HepG2 (cell line): ENCODE results near the gene ANAPC5. TPM values are rescaled to one million over a fixed set of nuclear protein-coding genes. Genes with fewer than 3 reads are reported as not detected.
"Not testable (repeated sequence)": the region's sequence is repeated elsewhere in the genome, so short reads cannot be mapped to it uniquely, and the experiment has no call there.

Source experiments
- ATAC-seq: fragments of 200-7000 bp; cut with Tn5 transposase; 3 replicates; pipeline ENCODE4 v1.9.1; 2020; ENCODE audit warnings: mild to moderate bottlenecking, moderate library complexity
- BruUV-seq: library from RNA; stranded (reverse); fragments of 400-500 nt; replicated peaks from 2 replicates; lab custom pipeline; 2021; lab: Mats Ljungman, UMichigan
- CTCF ChIA-PET: fragments of 300-600 bp; formaldehyde crosslinking; extraction: SDS; loops from one replicate; lab custom pipeline; 2021; ENCODE audit warnings: low total read pairs, inconsistent platforms, low intra/inter-chr PET ratio; lab: Yijun Ruan, JAX
- POLR2A ChIA-PET: fragments of 350-600 bp; sonication (Branson Sonifier 250); formaldehyde crosslinking; loops from one replicate; lab custom pipeline; 2020; ENCODE audit warnings: antibody characterized with exemption, inconsistent platforms; lab: Yijun Ruan, JAX
- DNase-seq: peaks from one replicate; pipeline ENCODE4 v3.0.0-alpha.2; 2015; ENCODE audit warnings: low spot score
- FAIRE-seq: peaks from 3 replicates; lab custom pipeline; 2011; peaks lifted over from hg19 to GRCh38; lab: Jason Lieb, UNC
- H2AFZ ChIP-seq: one replicate; pipeline ENCODE4 v1.6.1; 2011; ENCODE audit warnings: low read length, inconsistent platforms
- H3K27ac ChIP-seq: fragments of 300-600 bp; 3 replicates; pipeline ENCODE4 v1.8.0; 2011; ENCODE audit warnings: mixed run types, mild to moderate bottlenecking, mixed read lengths, low read length, inconsistent platforms; ENCODE audit not compliant: insufficient read depth; ENCODE audit errors: extremely low read length
- H3K27me3 ChIP-seq, 2 experiments: fragments of 200-600 bp in 1 of 2; 2 replicates in 1 of 2; 3 replicates in 1 of 2; pipeline versions ENCODE4 v1.6.0 to v1.8.0; 2011; ENCODE audit warnings: low read length in 2 of 2, mild to moderate bottlenecking in 2 of 2, moderate library complexity in 2 of 2, inconsistent platforms in 1 of 2; ENCODE audit not compliant: insufficient read depth in 2 of 2, control insufficient read depth in 1 of 2
- H3K36me3 ChIP-seq, 2 experiments: fragments of 200-600 bp in 1 of 2; replicated peaks in 1 of 2; 2 replicates in 1 of 2; 3 replicates in 1 of 2; pipeline versions ENCODE4 v1.5.1 to v1.8.0; 2011; ENCODE audit warnings: low read length in 2 of 2, inconsistent platforms in 1 of 2; ENCODE audit not compliant: insufficient read depth in 2 of 2, control insufficient read depth in 1 of 2
- H3K4me1 ChIP-seq: 2 replicates; pipeline ENCODE4 v1.5.1; 2012; ENCODE audit warnings: low read length, inconsistent platforms; ENCODE audit not compliant: insufficient read depth
- H3K4me2 ChIP-seq: 2 replicates; pipeline ENCODE4 v1.6.0; 2011; ENCODE audit warnings: low read depth, low read length, inconsistent platforms
- H3K4me3 ChIP-seq, 3 experiments: fragments of 200-600 bp in 1 of 3; sonication (generic), shearing (Covaris generic) in 1 of 3; replicated peaks in 1 of 3; 2 replicates each; pipeline ENCODE4 v1.5.1; 2011 to 2016; ENCODE audit warnings: low read length in 3 of 3, inconsistent platforms in 2 of 3, low read depth in 2 of 3, mild to moderate bottlenecking in 2 of 3, control low read depth in 1 of 3, mixed read lengths in 1 of 3; ENCODE audit not compliant: insufficient read depth in 1 of 3
- H3K79me2 ChIP-seq: one replicate; pipeline ENCODE4 v1.6.1; 2011; ENCODE audit warnings: low read length, inconsistent platforms; ENCODE audit not compliant: insufficient read depth
- H3K9ac ChIP-seq: 2 replicates; pipeline ENCODE4 v1.6.0; 2011; ENCODE audit warnings: mild to moderate bottlenecking, low read depth, low read length, inconsistent platforms; ENCODE audit not compliant: insufficient read depth
- H3K9me3 ChIP-seq: 2 replicates; pipeline ENCODE4 v1.5.1; 2012; ENCODE audit warnings: mild to moderate bottlenecking, low read length
- H4K20me1 ChIP-seq: 2 replicates; pipeline ENCODE4 v1.6.0; 2011; ENCODE audit warnings: inconsistent platforms, mild to moderate bottlenecking, low read length, moderate library complexity; ENCODE audit not compliant: insufficient read depth
- ARNT2 ChIP-seq: sonication (generic); formaldehyde crosslinking; IDR thresholded peaks from 2 replicates; pipeline ENCODE4 v1.8.0; 2022; ENCODE audit warnings: mild to moderate bottlenecking, low read depth, missing genetic modification reagents, moderate library complexity
- DNMT3B ChIP-seq: conservative IDR thresholded peaks from 2 replicates; pipeline ENCODE4 v1.6.1; 2016; ENCODE audit warnings: missing biosample characterization, control low read depth
- HDAC1 ChIP-seq: sonication (generic); formaldehyde crosslinking; IDR thresholded peaks from 2 replicates; pipeline ENCODE4 v1.5.1; 2020; ENCODE audit warnings: mild to moderate bottlenecking, missing genetic modification reagents
- HIVEP1 ChIP-seq: sonication (generic); formaldehyde crosslinking; IDR thresholded peaks from 2 replicates; pipeline ENCODE4 v1.4.0; 2020; ENCODE audit warnings: mild to moderate bottlenecking, missing genetic modification reagents
- HNRNPL ChIP-seq: fragments of 200-400 bp; formaldehyde crosslinking; IDR thresholded peaks from 2 replicates; pipeline ENCODE4 v1.6.1; 2017; ENCODE audit warnings: mild to moderate bottlenecking, low read depth, low read length
- LCORL ChIP-seq, 2 experiments: fragments of 450-650 bp in 1 of 2; sonication (generic) in 1 of 2; formaldehyde crosslinking in 1 of 2; IDR thresholded peaks; 2 replicates each; pipeline versions ENCODE4 v1.5.0 to v1.6.1; 2017 to 2020; ENCODE audit warnings: antibody characterized with exemption in 1 of 2, missing genetic modification reagents in 1 of 2
- MYC ChIP-seq: sonication (generic); formaldehyde crosslinking; IDR thresholded peaks from 2 replicates; pipeline ENCODE4 v1.9.0; 2021; ENCODE audit warnings: missing genetic modification reagents, borderline replicate concordance
- NFYB ChIP-seq: sonication (generic); formaldehyde crosslinking; IDR thresholded peaks from 2 replicates; pipeline ENCODE4 v1.4.0; 2020; ENCODE audit warnings: missing genetic modification reagents
- NONO ChIP-seq, 2 experiments: fragments of 450-650 bp in 1 of 2; sonication (generic) in 1 of 2; formaldehyde crosslinking in 1 of 2; IDR thresholded peaks in 1 of 2; conservative IDR thresholded peaks in 1 of 2; 2 replicates each; pipeline versions ENCODE4 v1.6.1 to v1.8.0; 2017 to 2022; ENCODE audit warnings: mild to moderate bottlenecking in 1 of 2, missing genetic modification reagents in 1 of 2, moderate library complexity in 1 of 2
- RORA ChIP-seq: sonication (generic); formaldehyde crosslinking; IDR thresholded peaks from 2 replicates; pipeline ENCODE4 v1.5.0; 2020; ENCODE audit warnings: mild to moderate bottlenecking, missing genetic modification reagents, moderate library complexity
- TAF1 ChIP-seq: sonication (generic); formaldehyde crosslinking; IDR thresholded peaks from 2 replicates; pipeline ENCODE4 v1.4.0; 2020; ENCODE audit warnings: missing genetic modification reagents
- THAP11 ChIP-seq: IDR thresholded peaks from 2 replicates; pipeline ENCODE4 v1.6.1; 2016; ENCODE audit warnings: missing biosample characterization, missing genetic modification reagents
- ZMYM3 ChIP-seq: sonication (generic); formaldehyde crosslinking; IDR thresholded peaks from 2 replicates; pipeline ENCODE4 v1.5.1; 2020; ENCODE audit warnings: mild to moderate bottlenecking, missing genetic modification reagents
- ZNF543 ChIP-seq: sonication (generic); formaldehyde crosslinking; IDR thresholded peaks from 2 replicates; pipeline ENCODE4 v1.4.0; 2020; ENCODE audit warnings: mild to moderate bottlenecking, missing genetic modification reagents
- ZNF605 ChIP-seq: sonication (generic); formaldehyde crosslinking; IDR thresholded peaks from 2 replicates; pipeline ENCODE4 v1.8.0; 2022; ENCODE audit warnings: mild to moderate bottlenecking, missing genetic modification reagents
- WGBS: methylation state at CpG from one replicate; pipeline ENCODE4 v1.1.6; 2017; ENCODE audit warnings: low lambda C conversion rate; 5-methylcytosine and 5-hydroxymethylcytosine counted together
- in situ Hi-C: cut with HindIII; loops from 2 replicates; pipeline ENCODE4 v1.10.0; 2017; ENCODE audit warnings: low pct_unique_long_range_greater_than_20kb; ENCODE audit not compliant: extremely low pct_ligation_motif_present
- intact Hi-C: fragments of 100-400 bp; cut with micrococcal nuclease; formaldehyde crosslinking; loops from one replicate; pipeline ENCODE4 v1.10.0; 2022; ENCODE audit not compliant: unreplicated experiment
- polyA plus RNA-seq, 8 experiments: library from polyadenylated mRNA; depleted of rRNA in 3 of 8; stranded (reverse) in 7 of 8; unstranded in 1 of 8; fragments of >200 nt; fragmentation: Illumina TruSeq in 4 of 8; extraction: Trizol in 4 of 8; gene quantifications; 2 replicates each; pipeline versions ENCODE4 v1.2.1 to v1.2.3, GENCODE V29; 2011 to 2016; ENCODE audit warnings: low read depth in 4 of 8, missing spikeins in 1 of 8, mixed read lengths in 1 of 8; ENCODE audit not compliant: insufficient read depth in 1 of 8
- total RNA-seq, 5 experiments: library from RNA; depleted of rRNA; stranded (reverse); fragments of >200 nt; fragmentation: Illumina TruSeq; extraction: Trizol; gene quantifications; 2 replicates each; pipeline ENCODE4 v1.2.3, GENCODE V29; 2016; ENCODE audit warnings: low read depth in 1 of 5
- TF ChIP-seq, protein P1 (sequence below): sonication (generic); formaldehyde crosslinking; IDR thresholded peaks from 2 replicates; pipeline ENCODE4 v1.5.1; 2020; ENCODE audit warnings: missing genetic modification reagents, mild to moderate bottlenecking, borderline replicate concordance

The ANAPC5 gene
- total and polyA plus RNA-seq, 2 of the 13 experiments (the other 11 are each of a cell fraction or from before 2014, with no cell fraction given), result 146 to 161 TPM

GRCh38 chr12:121298411-121298810 lies 53.8 kb downstream of the ANAPC5 start:
- POLR2A ChIA-PET, result interaction anchor here (1.3 to 1.4 kb wide), 2 partner anchors 8 to 54 kb away, joined by 3 to 13 read pairs; partner anchors contain the start of gene ANAPC5
- in situ Hi-C loops, H4K20me1 ChIP-seq, H3K9ac ChIP-seq, intact Hi-C loops, DNase-seq, ATAC-seq, H3K27ac ChIP-seq, H3K4me3 ChIP-seq, H3K27me3 ChIP-seq, CTCF ChIA-PET, FAIRE-seq, BruUV-seq, H3K9me3 ChIP-seq, H2AFZ ChIP-seq, H3K36me3 ChIP-seq: not testable (repeated sequence)
- peak overlapping the region; percentile 96 for H3K4me2 ChIP-seq
- H3K79me2 ChIP-seq, result peaks cover 21% of the 10 kb centered on the region
- 0 out of 2 replicates have a peak, but pooled peaks have one; percentile 25 for TF ChIP-seq TAF1 (CRISPR knock-in tag)
- 84% methylated on average over 13 of the region's 13 CpGs for WGBS
- peaks cover 46% of the 10 kb centered on the region for H3K4me1 ChIP-seq

GRCh38 chr12:121297435-121297991 lies 54.7 kb downstream of the ANAPC5 start:
- FAIRE-seq, result peak; percentile 66
- Histone ChIP-seq H3K4me3 (peak overlapping the region; percentile 86 to 94 (median 93)), H3K27me3 (no peaks in the 10 kb centered on the region), H3K9me3 (no peaks in the 10 kb centered on the region), H3K79me2 (peaks cover 21% of the 10 kb centered on the region), H3K36me3 (peaks cover 0 to 4% of the 10 kb centered on the region in 2 experiments; a peak in 1 of 5 replicates), H3K4me2 (peak overlapping the region; percentile 96), H3K4me1 (peaks cover 39% of the 10 kb centered on the region), H4K20me1 (peaks cover 6% of the 10 kb centered on the region; the same call in 1 of the 2 replicates), H3K27ac (peak overlapping the region; percentile 96), H2AFZ (no peak overlapping the region), H3K9ac (peak overlapping the region; percentile 89)
- under 1% methylated on average over 21 of the region's 21 CpGs for WGBS
- DNase-seq, result peak; percentile 48
- BruUV-seq, result no TSS peak
- ATAC-seq, result peak; percentile 51
- ChIA-PET POLR2A (interaction anchor here (0.6 to 1.4 kb wide), 7 partner anchors 9 to 415 kb away, joined by 3 to 13 read pairs (median 3); partner anchors contain the start of genes ANAPC5 and TMEM120B), CTCF (no interaction called here)
- intact Hi-C loops (no loop called here), in situ Hi-C loops (no loop called here)
- no peak for TF ChIP-seq ARNT2 (CRISPR knock-in tag)
- TF ChIP-seq HDAC1 (CRISPR knock-in tag), result peak; percentile 18; the same call in 1 of the 2 replicates
- TF ChIP-seq NONO (IDR thresholded peaks at IDR 0.05), result no peak
- TF ChIP-seq NONO (CRISPR knock-in tag; conservative IDR thresholded peaks at IDR 0.05), result 0 out of 2 replicates have a peak, but pooled peaks have one; percentile 15
- TF ChIP-seq HIVEP1 (CRISPR knock-in tag), result peak; percentile 13; the same call in 1 of the 2 replicates
- TF ChIP-seq HNRNPL, result no peak
- 0 out of 2 replicates have a peak, but pooled peaks have one; percentile 65 for TF ChIP-seq DNMT3B (CRISPR knock-in tag)
- TF ChIP-seq RORA (CRISPR knock-in tag), result 0 out of 2 replicates have a peak, but pooled peaks have one; percentile 46
- 0 out of 2 replicates have a peak, but pooled peaks have one; percentile 33 for TF ChIP-seq NFYB (CRISPR knock-in tag)
- TF ChIP-seq, protein P1, sequence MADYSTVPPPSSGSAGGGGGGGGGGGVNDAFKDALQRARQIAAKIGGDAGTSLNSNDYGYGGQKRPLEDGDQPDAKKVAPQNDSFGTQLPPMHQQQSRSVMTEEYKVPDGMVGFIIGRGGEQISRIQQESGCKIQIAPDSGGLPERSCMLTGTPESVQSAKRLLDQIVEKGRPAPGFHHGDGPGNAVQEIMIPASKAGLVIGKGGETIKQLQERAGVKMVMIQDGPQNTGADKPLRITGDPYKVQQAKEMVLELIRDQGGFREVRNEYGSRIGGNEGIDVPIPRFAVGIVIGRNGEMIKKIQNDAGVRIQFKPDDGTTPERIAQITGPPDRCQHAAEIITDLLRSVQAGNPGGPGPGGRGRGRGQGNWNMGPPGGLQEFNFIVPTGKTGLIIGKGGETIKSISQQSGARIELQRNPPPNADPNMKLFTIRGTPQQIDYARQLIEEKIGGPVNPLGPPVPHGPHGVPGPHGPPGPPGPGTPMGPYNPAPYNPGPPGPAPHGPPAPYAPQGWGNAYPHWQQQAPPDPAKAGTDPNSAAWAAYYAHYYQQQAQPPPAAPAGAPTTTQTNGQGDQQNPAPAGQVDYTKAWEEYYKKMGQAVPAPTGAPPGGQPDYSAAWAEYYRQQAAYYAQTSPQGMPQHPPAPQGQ (CRISPR knock-in tag), result no peak
- TF ChIP-seq THAP11 (CRISPR knock-in tag), result peak; percentile 37; the same call in 1 of the 2 replicates
- no peak for TF ChIP-seq ZMYM3 (CRISPR knock-in tag)
- peak; percentile 42; the same call in 1 of the 2 replicates for TF ChIP-seq ZNF605
- TF ChIP-seq MYC (CRISPR knock-in tag), result no peak
- no peak for TF ChIP-seq LCORL (IDR thresholded peaks at IDR 0.05)
- TF ChIP-seq LCORL (CRISPR knock-in tag; IDR thresholded peaks at IDR 0.05), result peak; percentile 5; the same call in 1 of the 2 replicates
- TF ChIP-seq ZNF543, result no peak
